ENCODE data around the gene SLC9A4. TPM values are rescaled to one million over a fixed set of nuclear protein-coding genes. Genes with fewer than 3 reads are reported as not detected.

The SLC9A4 gene
- total RNA-seq, 5 donors from 2014 or later (not counting 1 experiment from before 2014, with no cell fraction given): 0.09 to 0.13 TPM; not detected in 3

GRCh38 chr2:102520009-102520408 is 47.0 kb downstream of the SLC9A4 start:
- POLR2A ChIA-PET: no interaction called here
- ATAC-seq (replicated peaks in 1 of 4): peak in 1 of 4 experiments; percentile 27
- no peaks in the 10 kb centered on the region for H3K36me3 Mint-ChIP-seq

GRCh38 chr2:102520801-102521200 is 47.8 kb downstream of the SLC9A4 start:
- Histone ChIP-seq H3K36me3 (ENCODE audit: control insufficient read depth in 2 of 2, extremely low read depth in 1 of 2, insufficient read depth in 1 of 2, low read length in 1 of 2) (no peaks in the 10 kb centered on the region), H3K4me1 (ENCODE audit: control insufficient read depth in 1 of 2, extremely low read depth in 1 of 2, insufficient read depth in 2 of 2, low read length in 2 of 2) (peaks cover 0 to 4% of the 10 kb centered on the region in 2 experiments), H3K9me3 (no peaks in the 10 kb centered on the region), H3K27ac (ENCODE audit: low read length) (no peak overlapping the region), H3K27me3 (replicated peaks in 1 of 2; ENCODE audit: control insufficient read depth in 2 of 2, extremely low read depth in 1 of 2, insufficient read depth in 2 of 2, low read length in 1 of 2) (no peaks in the 10 kb centered on the region), H3K4me3 (ENCODE audit: control insufficient read depth in 1 of 2, extremely low read depth in 1 of 2, low read length in 1 of 2) (no peak overlapping the region)
- no peak for DNase-seq
- Mint-ChIP-seq H3K4me3 (no peak overlapping the region), H3K4me1 (peaks cover 0 to 12% (median 0%) of the 10 kb centered on the region in 3 donors), H3K27me3 (peaks cover 0 to 5% of the 10 kb centered on the region in 2 donors), H3K27ac (no peak overlapping the region), H3K9me3 (no peaks in the 10 kb centered on the region), H3K36me3 (no peaks in the 10 kb centered on the region)
- CTCF ChIA-PET: no interaction called here
- POLR2A ChIA-PET: no interaction called here
- ATAC-seq (replicated peaks in 1 of 4): no peak
- WGBS (ENCODE audit: insufficient coverage): no CpG with 5 or more reads among the region's 1 CpG

More at GRCh38 chr2:102520009-102520408, 47.0 kb downstream of the SLC9A4 start:
- Mint-ChIP-seq H3K4me1 (peaks cover 0 to 12% (median 0%) of the 10 kb centered on the region in 3 donors), H3K9me3 (no peaks in the 10 kb centered on the region), H3K27me3 (peaks cover 0 to 5% of the 10 kb centered on the region in 2 donors), H3K4me3 (no peak overlapping the region), H3K27ac (no peak overlapping the region)
- Histone ChIP-seq H3K9me3 (no peaks in the 10 kb centered on the region), H3K4me3 (ENCODE audit: control insufficient read depth in 1 of 2, extremely low read depth in 1 of 2, low read length in 1 of 2) (no peak overlapping the region), H3K4me1 (ENCODE audit: control insufficient read depth in 1 of 2, extremely low read depth in 1 of 2, insufficient read depth in 2 of 2, low read length in 2 of 2) (peaks cover 0 to 4% of the 10 kb centered on the region in 2 experiments), H3K27ac (ENCODE audit: low read length) (no peak overlapping the region), H3K36me3 (ENCODE audit: control insufficient read depth in 2 of 2, extremely low read depth in 1 of 2, insufficient read depth in 1 of 2, low read length in 1 of 2) (no peaks in the 10 kb centered on the region), H3K27me3 (replicated peaks in 1 of 2; ENCODE audit: control insufficient read depth in 2 of 2, extremely low read depth in 1 of 2, insufficient read depth in 2 of 2, low read length in 1 of 2) (no peaks in the 10 kb centered on the region)
- whole genome bisulfite sequencing (ENCODE audit: insufficient coverage): 40% methylated on average over 1 of the region's 2 CpGs
- CTCF ChIA-PET: interaction anchor here in 1 of 2 donors (1.0 kb wide), 1 partner anchor 96 kb away, joined by 4 read pairs; no protein-coding TSS in a partner anchor
- DNase-seq: peak in 4 of 35 experiments; percentile 4 to 34 (median 7)

GRCh38 chr2:102522162-102522561 is 49.1 kb downstream of the SLC9A4 start:
- H3K4me3 Mint-ChIP-seq: no peak overlapping the region
- no CpG with 5 or more reads among the region's 4 CpGs for WGBS (ENCODE audit: insufficient coverage)
- peaks cover 0 to 12% (median 0%) of the 10 kb centered on the region in 3 donors for H3K4me1 Mint-ChIP-seq
- H3K36me3 ChIP-seq (ENCODE audit: control insufficient read depth in 2 of 2, extremely low read depth in 1 of 2, insufficient read depth in 1 of 2, low read length in 1 of 2): no peaks in the 10 kb centered on the region
- H3K4me3 ChIP-seq (ENCODE audit: control insufficient read depth in 1 of 2, extremely low read depth in 1 of 2, low read length in 1 of 2): no peak overlapping the region
- ChIA-PET POLR2A (no interaction called here), CTCF (no interaction called here)
- DNase-seq (no peak), ATAC-seq (replicated peaks in 1 of 4) (no peak)
- peaks cover 0 to 4% of the 10 kb centered on the region in 2 experiments for H3K4me1 ChIP-seq (ENCODE audit: control insufficient read depth in 1 of 2, extremely low read depth in 1 of 2, insufficient read depth in 2 of 2, low read length in 2 of 2)
- no peaks in the 10 kb centered on the region for H3K9me3 ChIP-seq
- no peak overlapping the region for H3K27ac ChIP-seq (ENCODE audit: low read length)
- no peaks in the 10 kb centered on the region for H3K27me3 ChIP-seq (replicated peaks in 1 of 2; ENCODE audit: control insufficient read depth in 2 of 2, extremely low read depth in 1 of 2, insufficient read depth in 2 of 2, low read length in 1 of 2)
- H3K36me3 Mint-ChIP-seq: no peaks in the 10 kb centered on the region
- no peak overlapping the region for H3K27ac Mint-ChIP-seq
- H3K9me3 Mint-ChIP-seq: no peaks in the 10 kb centered on the region
- H3K27me3 Mint-ChIP-seq: peaks cover 1 to 8% of the 10 kb centered on the region in 2 donors

- no CpG with 5 or more reads among the region's 3 CpGs for WGBS (ENCODE audit: insufficient coverage)
- H3K27ac Mint-ChIP-seq: no peak overlapping the region
Measured at GRCh38 chr2:102522890-102523289, 49.9 kb downstream of the SLC9A4 start.

GRCh38 chr2:102523651-102524050 is 50.6 kb downstream of the SLC9A4 start:
- WGBS (ENCODE audit: insufficient coverage): 100% methylated on average over 2 of the region's 3 CpGs

More at GRCh38 chr2:102522890-102523289, 49.9 kb downstream of the SLC9A4 start:
- no peaks in the 10 kb centered on the region for H3K9me3 Mint-ChIP-seq
- ChIA-PET POLR2A (no interaction called here), CTCF (no interaction called here)
- no peaks in the 10 kb centered on the region for H3K27me3 ChIP-seq (replicated peaks in 1 of 2; ENCODE audit: control insufficient read depth in 2 of 2, extremely low read depth in 1 of 2, insufficient read depth in 2 of 2, low read length in 1 of 2)
- no peak overlapping the region for H3K27ac ChIP-seq (ENCODE audit: low read length)
- no peaks in the 10 kb centered on the region for H3K36me3 ChIP-seq (ENCODE audit: control insufficient read depth in 2 of 2, extremely low read depth in 1 of 2, insufficient read depth in 1 of 2, low read length in 1 of 2)
- ATAC-seq (replicated peaks in 1 of 4) (no peak), DNase-seq (peak in 15 of 35 experiments; percentile 3 to 37 (median 6))
- H3K4me1 ChIP-seq (ENCODE audit: control insufficient read depth in 1 of 2, extremely low read depth in 1 of 2, insufficient read depth in 2 of 2, low read length in 2 of 2): peaks cover 0 to 4% of the 10 kb centered on the region in 2 experiments
- H3K4me1 Mint-ChIP-seq: peaks cover 0 to 12% (median 0%) of the 10 kb centered on the region in 3 donors
- no peak overlapping the region for H3K4me3 Mint-ChIP-seq
- H3K9me3 ChIP-seq: no peaks in the 10 kb centered on the region
- peaks cover 1 to 9% of the 10 kb centered on the region in 2 donors for H3K27me3 Mint-ChIP-seq
- H3K4me3 ChIP-seq (ENCODE audit: control insufficient read depth in 1 of 2, extremely low read depth in 1 of 2, low read length in 1 of 2): no peak overlapping the region
- H3K36me3 Mint-ChIP-seq: no peaks in the 10 kb centered on the region

GRCh38 chr2:102527086-102527485 is 54.1 kb downstream of the SLC9A4 start:
- no peak overlapping the region for H3K27ac Mint-ChIP-seq
- ATAC-seq (replicated peaks in 1 of 4): no peak
- CTCF ChIA-PET: no interaction called here
- H3K27me3 ChIP-seq (replicated peaks in 1 of 2; ENCODE audit: control insufficient read depth in 2 of 2, extremely low read depth in 1 of 2, insufficient read depth in 2 of 2, low read length in 1 of 2): peaks cover 2 to 3% of the 10 kb centered on the region in 2 experiments
- no peak overlapping the region for H3K4me3 ChIP-seq (ENCODE audit: control insufficient read depth in 1 of 2, extremely low read depth in 1 of 2, low read length in 1 of 2)
- no peaks in the 10 kb centered on the region for H3K9me3 ChIP-seq
- no peak overlapping the region for H3K27ac ChIP-seq (ENCODE audit: low read length)
- no peaks in the 10 kb centered on the region for H3K36me3 ChIP-seq (ENCODE audit: control insufficient read depth in 2 of 2, extremely low read depth in 1 of 2, insufficient read depth in 1 of 2, low read length in 1 of 2)
- POLR2A ChIA-PET: no interaction called here
- H3K4me3 Mint-ChIP-seq: no peak overlapping the region
- DNase-seq: no peak
- peaks cover 0 to 12% (median 0%) of the 10 kb centered on the region in 3 donors for H3K4me1 Mint-ChIP-seq
- no peaks in the 10 kb centered on the region for H3K36me3 Mint-ChIP-seq
- no peaks in the 10 kb centered on the region for H3K9me3 Mint-ChIP-seq
- H3K4me1 ChIP-seq (ENCODE audit: control insufficient read depth in 1 of 2, extremely low read depth in 1 of 2, insufficient read depth in 2 of 2, low read length in 2 of 2): peaks cover 0 to 4% of the 10 kb centered on the region in 2 experiments
- peaks cover 9 to 27% of the 10 kb centered on the region in 2 donors for H3K27me3 Mint-ChIP-seq

More at GRCh38 chr2:102523651-102524050, 50.6 kb downstream of the SLC9A4 start:
- peaks cover 1 to 9% of the 10 kb centered on the region in 2 donors for H3K27me3 Mint-ChIP-seq
- H3K4me3 Mint-ChIP-seq: no peak overlapping the region
- DNase-seq (no peak), ATAC-seq (replicated peaks in 1 of 4) (no peak)
- H3K9me3 Mint-ChIP-seq: no peaks in the 10 kb centered on the region
- Histone ChIP-seq H3K27me3 (replicated peaks in 1 of 2; ENCODE audit: control insufficient read depth in 2 of 2, extremely low read depth in 1 of 2, insufficient read depth in 2 of 2, low read length in 1 of 2) (no peaks in the 10 kb centered on the region), H3K27ac (ENCODE audit: low read length) (no peak overlapping the region), H3K4me1 (ENCODE audit: control insufficient read depth in 1 of 2, extremely low read depth in 1 of 2, insufficient read depth in 2 of 2, low read length in 2 of 2) (peaks cover 0 to 4% of the 10 kb centered on the region in 2 experiments), H3K36me3 (ENCODE audit: control insufficient read depth in 2 of 2, extremely low read depth in 1 of 2, insufficient read depth in 1 of 2, low read length in 1 of 2) (no peaks in the 10 kb centered on the region), H3K4me3 (ENCODE audit: control insufficient read depth in 1 of 2, extremely low read depth in 1 of 2, low read length in 1 of 2) (no peak overlapping the region), H3K9me3 (no peaks in the 10 kb centered on the region)
- ChIA-PET CTCF (no interaction called here), POLR2A (no interaction called here)
- H3K4me1 Mint-ChIP-seq: peaks cover 0 to 12% (median 0%) of the 10 kb centered on the region in 3 donors
- H3K36me3 Mint-ChIP-seq: no peaks in the 10 kb centered on the region
- H3K27ac Mint-ChIP-seq: no peak overlapping the region

- H3K27ac Mint-ChIP-seq: no peak overlapping the region
- no peak for ATAC-seq (replicated peaks in 1 of 4)
- H3K27me3 Mint-ChIP-seq: peaks cover 18 to 28% of the 10 kb centered on the region in 2 donors
- no peak overlapping the region for H3K4me3 Mint-ChIP-seq
- no peaks in the 10 kb centered on the region for H3K4me1 Mint-ChIP-seq
- H3K9me3 Mint-ChIP-seq: no peaks in the 10 kb centered on the region
- Histone ChIP-seq H3K9me3 (no peaks in the 10 kb centered on the region), H3K4me3 (ENCODE audit: control insufficient read depth in 1 of 2, extremely low read depth in 1 of 2, low read length in 1 of 2) (no peak overlapping the region), H3K27ac (ENCODE audit: low read length) (no peak overlapping the region), H3K4me1 (ENCODE audit: control insufficient read depth in 1 of 2, extremely low read depth in 1 of 2, insufficient read depth in 2 of 2, low read length in 2 of 2) (no peaks in the 10 kb centered on the region), H3K27me3 (replicated peaks in 1 of 2; ENCODE audit: control insufficient read depth in 2 of 2, extremely low read depth in 1 of 2, insufficient read depth in 2 of 2, low read length in 1 of 2) (no peaks in the 10 kb centered on the region), H3K36me3 (ENCODE audit: control insufficient read depth in 2 of 2, extremely low read depth in 1 of 2, insufficient read depth in 1 of 2, low read length in 1 of 2) (no peaks in the 10 kb centered on the region)
- POLR2A ChIA-PET: no interaction called here
- no peaks in the 10 kb centered on the region for H3K36me3 Mint-ChIP-seq
- no peak for DNase-seq
- CTCF ChIA-PET: no interaction called here
- WGBS (ENCODE audit: insufficient coverage): 50% methylated on average over 2 of the region's 2 CpGs
Measured at GRCh38 chr2:102538491-102538890, 65.5 kb downstream of the SLC9A4 start.
